ENCODE data around the gene CADM3.

GRCh38 chr1:159142726-159143510 lies 28.5 kb upstream of the CADM3 start:
- TF ChIP-seq CTCF (IDR thresholded peaks at IDR 0.05): no peak
- TF ChIP-seq POLR2A (IDR thresholded peaks at IDR 0.05): no peak

Data from right lobe of liver (tissue), 4 donors.